NCI-H345 (cell line): ENCODE measurements around the gene CALML4.
"Not testable (repeated sequence)": the region's sequence is repeated elsewhere in the genome, so short reads cannot be mapped to it uniquely, and the experiment has no call there.

Experiments used
- DNase-seq: peaks from one replicate; lab custom pipeline; 2025; lab: John Stamatoyannopoulos, UW

The CALML4 gene, protein sequence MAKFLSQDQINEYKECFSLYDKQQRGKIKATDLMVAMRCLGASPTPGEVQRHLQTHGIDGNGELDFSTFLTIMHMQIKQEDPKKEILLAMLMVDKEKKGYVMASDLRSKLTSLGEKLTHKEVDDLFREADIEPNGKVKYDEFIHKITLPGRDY

DNA sequence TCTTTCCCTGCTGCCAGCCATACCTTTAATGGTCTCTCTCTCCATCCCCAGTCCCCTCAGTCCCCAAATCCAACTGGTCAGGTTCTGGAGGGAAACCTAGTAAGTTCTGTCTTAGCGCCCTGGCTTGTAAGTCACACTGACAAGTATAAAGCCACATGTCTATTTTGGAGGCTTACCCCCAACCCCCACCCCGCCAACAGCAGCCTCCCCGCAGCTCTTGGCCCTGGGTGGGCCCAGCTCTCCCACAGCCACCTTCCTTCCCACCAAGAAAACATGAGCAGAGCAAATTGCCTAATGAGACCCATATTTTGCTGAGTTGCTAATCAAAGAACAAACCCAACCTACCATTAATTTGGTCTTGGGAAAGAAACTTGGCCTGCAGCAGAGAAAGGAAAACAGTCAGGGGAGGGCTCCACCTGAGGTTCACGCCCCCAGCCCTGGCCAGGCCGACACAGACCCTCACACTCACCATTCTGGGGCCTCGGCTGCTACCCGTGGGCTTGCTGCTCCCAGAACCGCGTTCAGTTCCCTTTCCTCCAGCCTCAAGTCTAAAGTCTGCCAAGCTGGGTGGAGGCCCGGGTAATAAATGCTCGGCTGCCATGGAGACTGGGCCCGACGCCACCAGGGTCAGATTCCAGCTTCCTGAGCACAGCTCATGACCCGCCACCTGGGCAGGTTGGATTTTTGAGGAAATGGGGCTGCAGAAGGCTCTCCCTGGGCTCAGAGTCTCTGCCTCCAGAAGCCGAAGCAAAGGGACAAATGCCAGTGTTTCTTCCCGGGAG lies at the start of gene CALML4:
Gene CALML4 (minus strand): TSS at position 557 of the 782 bp plus-strand sequence. CDS start 85 bp downstream, at position 472.
- no peak for DNase-seq

DNA sequence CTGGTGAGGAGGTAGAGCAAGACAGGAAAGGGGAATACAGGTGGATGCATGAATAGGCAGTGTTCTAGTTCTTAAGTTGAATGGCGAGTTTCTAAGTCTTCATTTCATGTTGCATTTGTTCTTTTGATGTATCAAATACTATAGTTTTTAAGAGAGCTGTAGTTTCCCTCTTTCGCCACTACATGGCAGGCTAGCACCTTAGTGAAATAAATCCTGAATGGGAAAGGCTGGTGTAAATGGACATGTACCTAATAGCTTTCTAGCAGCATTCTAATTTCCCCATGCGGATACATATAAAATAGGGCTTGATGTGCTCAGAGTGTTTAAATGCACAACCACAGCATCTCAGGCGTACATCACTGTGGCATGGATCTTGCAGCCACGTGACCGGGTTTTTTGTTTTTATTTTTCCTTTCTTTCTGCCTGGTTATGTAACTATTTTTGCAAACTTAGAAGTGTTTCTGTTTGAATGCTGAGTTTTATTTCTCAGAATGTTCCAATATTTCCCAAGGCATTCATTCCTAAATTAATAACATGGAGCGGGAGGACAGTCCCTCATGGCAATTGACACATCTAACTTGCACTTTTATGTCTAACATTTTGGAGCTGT lies 47.9 kb upstream of the CALML4 start:
- peak; percentile 47 for DNase-seq

DNA sequence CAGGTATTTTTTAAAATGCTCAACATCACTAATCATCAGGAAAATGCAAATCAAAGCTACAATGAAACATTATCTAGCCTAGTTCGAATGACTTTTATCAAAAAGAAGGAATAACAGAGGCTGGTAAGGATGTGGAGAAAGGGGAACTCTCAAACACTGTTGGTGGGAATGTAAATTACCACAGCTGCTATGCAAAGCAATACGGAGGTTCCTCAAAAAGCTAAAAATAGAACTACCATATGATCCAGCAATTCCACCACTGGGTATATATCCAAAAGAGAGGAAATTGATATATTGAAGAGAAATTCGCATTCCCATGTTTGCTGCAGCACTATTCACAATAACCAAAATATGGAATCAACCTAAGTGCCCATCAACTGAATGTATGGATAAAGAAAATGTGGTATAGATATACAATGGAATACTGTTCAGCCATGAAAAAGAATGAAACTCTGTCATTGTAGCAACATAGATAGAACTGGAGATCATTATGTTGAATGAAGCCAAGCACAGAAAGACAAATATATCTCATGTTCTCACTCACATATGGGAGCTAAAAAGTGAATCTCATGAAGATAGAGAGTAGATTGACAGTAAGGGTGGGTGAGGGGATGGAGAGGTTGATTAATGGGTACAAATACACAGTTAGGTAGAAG lies 44.1 kb upstream of the CALML4 start:
- DNase-seq = no peak

DNA sequence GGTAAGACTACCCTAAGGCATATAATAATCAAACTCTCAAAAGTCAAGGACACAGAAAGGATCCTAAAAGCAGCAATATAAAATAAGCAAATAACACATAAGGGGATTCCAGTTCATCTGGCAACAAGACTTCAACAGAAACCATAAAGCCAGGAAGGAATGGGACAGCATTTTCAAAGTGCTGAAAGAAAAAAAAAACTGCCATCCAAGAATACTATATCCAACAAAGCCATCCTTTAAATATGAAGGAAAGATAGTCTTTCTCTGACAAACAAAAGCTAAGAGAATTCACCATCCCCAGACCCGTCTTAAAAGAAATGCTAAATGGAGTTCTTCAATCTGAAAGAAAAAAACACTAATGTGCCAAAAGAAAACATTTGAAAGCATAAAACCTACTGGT lies 39.1 kb upstream of the CALML4 start:
- DNase-seq = no peak

DNA sequence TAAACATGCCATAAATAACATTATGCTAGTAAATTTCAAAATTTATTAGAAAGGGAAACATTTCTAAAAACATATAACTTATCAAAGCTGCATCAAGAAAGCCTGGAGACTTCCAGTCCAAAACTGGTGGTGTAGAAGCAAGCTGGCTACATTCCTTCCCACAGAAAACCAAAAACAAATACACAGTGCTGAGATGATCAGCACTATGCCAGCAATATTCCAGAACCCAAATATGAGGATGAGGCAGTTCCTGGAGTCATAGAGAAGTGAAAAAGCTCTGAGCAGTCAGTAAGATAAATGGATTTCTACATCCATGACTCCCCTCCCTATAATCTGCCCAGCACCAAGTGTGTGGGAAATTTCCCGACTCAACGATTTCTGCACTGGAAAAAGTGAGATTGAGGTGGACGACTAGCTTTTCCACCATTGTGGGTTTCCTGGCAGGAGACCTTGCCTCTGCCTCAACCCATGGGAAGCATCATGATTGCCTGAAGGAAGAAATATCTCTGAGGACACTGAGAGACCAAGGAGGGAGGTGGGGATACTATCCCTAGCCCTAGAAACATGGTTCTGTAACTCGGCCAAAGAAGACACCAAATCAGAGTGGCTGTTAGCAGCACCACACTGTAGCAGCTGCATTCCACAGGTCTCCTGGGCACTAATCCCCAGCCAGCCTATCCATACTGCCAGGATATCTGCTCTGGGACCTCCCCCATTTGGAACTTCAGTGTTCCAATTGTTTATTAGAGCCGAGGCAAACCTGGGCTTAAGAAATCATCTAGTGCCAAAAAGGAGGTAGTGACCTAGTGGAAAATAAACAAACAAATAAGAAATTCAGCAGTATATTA lies 36.2 kb upstream of the CALML4 start:
- no peak for DNase-seq

DNA sequence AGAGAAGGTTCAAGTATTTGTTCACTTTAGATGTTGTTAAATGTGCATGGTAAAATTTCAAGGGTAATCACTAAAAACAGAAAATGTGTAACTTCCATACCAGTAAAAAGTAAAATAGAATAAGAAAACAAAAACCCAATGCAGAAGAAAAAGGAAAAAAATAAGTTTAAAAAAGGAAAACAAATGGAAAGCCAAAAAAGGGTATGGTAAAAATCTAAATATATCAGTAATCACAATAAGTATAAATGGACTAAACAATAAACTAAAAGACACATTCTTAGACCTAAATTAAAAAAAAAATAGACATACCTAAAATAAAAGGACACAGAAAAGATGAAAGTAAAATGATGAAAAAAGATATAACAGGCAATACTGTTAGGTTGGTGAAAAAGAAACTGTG lies 33.9 kb upstream of the CALML4 start:
- no peak for DNase-seq

DNA sequence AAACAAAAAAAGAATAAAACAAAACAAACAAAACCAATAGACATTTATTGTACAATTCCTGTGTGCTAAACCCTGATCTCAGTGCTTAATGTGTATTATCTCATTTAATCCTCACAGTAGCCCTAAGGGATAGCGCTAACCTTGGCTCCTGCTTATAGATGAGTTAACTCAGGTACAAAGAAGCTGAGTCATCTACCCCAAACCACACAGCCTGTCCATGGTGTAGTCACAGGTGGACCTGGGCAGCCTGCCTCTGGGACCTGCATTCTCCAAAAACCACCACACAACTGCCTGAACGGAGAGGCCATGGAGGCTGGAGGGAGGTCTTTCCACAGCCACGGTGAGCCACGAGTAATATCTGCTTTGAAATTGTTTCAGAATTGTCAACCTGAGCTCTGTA lies 29.9 kb upstream of the CALML4 start:
- no peak for DNase-seq

DNA sequence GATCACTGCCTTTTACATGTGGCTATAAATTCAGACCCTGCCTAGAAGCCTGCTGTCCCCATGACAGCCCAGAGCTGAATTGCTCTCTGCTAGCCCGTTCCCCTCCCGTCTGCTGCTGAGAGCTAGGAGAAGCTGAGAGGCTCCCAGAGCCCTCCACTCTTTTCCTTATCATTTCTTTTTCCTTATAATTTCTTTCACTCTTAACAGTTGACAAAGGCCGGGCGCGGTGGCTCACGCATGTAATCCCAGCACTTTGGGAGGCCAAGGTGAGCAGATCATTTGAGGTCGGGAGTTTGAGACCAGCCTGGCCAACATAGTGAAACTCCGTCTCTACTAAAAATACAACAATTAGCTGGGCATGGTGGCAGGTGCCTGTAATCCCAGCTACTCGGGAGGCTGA lies 29.4 kb upstream of the CALML4 start:
- not testable (repeated sequence) for DNase-seq

DNA sequence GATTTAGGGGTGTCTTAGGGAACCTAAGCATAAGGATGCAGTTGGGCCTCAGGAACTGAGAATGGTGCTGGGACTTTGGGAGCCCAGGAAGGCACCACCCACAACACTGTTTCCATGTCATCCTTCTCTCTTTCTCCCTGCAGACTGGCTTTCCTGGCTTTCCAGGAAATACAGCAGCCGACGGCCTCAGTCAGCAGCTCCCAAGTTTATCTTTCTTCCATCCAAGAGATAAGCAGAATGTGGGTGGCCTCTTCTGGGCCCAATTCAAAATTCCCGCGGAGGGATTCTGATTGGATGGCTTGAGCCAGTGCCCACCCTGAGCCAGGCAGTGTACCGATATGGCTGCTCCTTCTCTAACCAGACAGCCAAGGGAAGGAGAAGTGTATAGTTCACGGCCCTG lies 28.9 kb upstream of the CALML4 start:
- DNase-seq = no peak

DNA sequence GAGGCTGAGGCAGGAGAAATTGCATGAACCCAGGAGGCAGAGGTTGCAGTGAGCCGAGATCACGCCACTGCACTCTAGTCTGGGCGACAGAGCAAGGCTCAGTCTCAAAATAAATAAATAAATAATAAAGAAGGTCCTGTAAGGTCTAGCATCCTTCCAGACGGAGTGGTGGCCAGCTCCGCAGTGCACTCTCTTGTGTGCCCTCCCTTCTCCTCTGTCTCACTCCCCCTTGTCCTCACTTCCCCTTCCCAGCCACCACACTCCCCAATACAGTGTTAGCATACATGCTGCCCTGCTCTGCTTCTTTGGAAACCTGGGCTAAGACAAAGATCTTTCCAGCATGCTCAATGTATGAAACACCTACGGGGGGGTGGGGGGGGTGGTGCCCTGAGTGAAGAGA lies 27.8 kb upstream of the CALML4 start:
- no peak for DNase-seq

DNA sequence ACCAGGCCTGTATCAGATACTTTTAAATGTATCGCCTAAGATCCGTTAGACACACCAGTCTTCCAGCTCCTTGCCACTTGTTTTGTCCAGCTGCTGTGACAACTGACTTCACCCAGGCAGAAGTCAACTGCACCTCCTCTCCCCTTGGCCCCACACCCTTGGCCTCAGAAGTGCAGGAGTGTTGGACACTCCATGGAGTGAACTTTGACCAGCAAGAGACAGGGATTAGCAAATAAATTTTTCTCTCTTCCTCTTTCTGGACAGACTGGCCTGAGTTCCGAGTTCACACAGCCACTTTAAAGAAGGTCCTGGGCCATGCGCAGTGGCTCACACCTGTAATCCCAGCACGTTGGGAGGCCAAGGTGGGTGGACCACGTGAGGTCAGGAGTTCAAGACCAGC lies 27.3 kb upstream of the CALML4 start:
- DNase-seq = no peak

DNA sequence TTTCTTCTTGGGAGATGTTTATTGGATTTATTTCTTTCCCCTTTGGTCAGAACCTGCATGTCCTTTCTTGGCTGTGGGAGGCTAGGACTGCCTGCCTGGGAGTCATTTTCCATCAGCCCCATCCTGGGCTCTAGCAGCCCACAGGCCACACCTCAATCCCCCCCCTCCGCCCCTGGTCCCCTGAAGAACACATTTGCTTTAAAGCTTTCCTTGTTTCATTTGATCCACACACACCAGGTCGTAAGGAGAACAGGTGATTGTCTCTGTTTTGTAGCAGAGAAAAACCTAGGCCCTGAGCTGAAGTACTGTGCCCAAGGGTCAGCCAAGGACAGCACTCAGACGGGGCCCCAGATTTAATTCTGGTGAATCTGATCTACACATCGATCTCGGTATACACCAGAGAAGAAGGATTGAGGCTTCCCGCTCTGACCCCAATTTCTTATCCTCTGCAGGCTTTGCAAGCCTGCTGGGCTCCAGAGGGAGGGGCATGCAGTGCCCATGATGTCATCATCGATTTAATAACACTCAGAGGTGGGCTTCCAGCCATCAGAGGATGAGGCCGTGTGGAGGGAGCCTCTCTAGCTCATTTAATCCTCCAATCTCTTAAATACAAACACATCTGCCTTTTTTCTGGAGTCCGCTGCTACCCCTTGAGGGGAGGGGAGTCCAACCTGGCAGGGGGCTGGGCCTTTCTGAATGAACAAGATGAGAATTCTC lies 26.1 kb upstream of the CALML4 start:
- DNase-seq = no peak

DNA sequence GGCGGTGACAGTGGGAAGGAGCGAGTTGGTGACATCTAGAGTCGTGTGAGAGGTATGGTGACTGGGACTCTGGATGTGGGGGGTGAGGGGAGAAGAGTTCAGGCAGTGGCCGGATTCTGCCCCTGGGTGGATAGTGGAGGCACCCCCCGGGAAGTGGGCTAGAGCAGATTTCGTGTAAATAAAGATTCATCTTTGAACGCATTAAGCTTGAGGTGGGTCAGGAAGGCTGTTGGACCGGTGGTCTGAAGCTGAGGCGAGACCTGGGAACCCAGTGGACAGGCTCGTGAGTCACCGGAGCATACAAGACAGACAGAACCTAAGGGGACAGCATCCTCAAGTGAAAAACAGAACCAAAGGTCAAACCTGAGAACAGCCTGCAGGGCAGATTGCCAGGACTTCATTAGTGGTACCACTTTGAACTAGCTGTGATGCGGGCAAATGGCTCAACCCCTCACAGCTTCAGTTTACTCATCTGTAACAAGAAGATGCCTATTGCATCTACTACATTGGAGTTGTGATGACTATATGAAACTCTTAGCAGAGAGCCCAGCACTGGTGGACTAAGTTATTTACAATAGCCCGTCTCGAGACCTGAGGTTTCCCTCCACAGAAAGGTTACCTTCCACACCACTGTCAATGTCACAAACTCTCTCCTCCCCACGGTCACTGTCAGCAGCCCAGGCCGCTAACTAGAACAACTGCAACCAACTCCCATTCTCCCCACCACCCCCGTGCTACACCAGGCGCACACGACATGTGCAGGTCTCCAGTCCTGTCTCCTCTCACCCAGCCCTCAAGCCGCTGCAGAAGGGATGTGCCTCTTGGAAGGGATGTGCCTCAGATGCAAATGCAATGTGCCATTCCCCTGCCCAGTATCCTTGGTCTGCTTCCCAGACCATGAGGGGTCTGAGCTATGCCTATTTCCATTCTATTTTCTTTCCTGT lies 25.3 kb upstream of the CALML4 start:
- DNase-seq = no peak

DNA sequence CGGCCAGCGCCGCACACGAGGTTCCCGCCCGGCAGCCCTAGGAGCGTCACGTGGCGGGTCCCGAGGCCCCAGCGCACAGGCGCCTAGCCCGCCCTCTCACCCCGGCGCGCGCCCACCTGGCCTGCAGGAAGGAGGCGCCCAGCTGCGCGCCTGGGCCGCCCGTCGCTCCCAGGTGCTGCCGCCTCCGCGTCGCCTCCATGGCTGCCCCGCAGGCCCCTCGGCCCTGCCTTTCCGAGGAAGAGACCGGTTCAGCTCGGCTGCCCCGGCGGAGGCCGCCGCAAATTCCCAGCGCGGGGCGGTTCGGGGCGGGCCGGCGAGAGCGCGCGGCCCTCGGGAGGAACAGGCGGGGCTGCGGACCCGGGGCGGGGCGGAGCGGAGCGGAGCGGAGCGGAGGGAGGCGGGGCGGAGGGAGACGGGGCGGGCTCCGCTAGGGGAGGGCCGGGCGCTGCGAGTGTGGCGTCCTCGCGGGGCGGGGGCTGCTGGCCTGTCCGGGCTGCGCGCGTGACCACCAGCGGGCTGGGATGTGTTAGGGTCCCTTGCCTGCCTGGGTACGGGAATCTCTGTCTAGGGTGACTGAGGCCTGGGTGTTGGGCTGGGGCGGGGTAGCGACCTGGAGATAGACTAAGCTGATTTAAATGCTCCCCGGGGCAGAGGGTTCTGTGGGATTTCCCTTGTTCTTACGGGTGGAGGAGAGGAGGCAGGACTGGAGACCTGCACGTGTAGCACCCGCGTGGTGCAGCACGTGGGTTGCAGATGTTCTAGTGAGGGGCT lies 24.4 kb upstream of the CALML4 start, which contains the start of gene CLN6:
Gene CLN6 (minus strand): TSS at position 343 of the 771 bp plus-strand sequence. CDS start 144 bp downstream, at position 199.
- peak; percentile 76 for DNase-seq

DNA sequence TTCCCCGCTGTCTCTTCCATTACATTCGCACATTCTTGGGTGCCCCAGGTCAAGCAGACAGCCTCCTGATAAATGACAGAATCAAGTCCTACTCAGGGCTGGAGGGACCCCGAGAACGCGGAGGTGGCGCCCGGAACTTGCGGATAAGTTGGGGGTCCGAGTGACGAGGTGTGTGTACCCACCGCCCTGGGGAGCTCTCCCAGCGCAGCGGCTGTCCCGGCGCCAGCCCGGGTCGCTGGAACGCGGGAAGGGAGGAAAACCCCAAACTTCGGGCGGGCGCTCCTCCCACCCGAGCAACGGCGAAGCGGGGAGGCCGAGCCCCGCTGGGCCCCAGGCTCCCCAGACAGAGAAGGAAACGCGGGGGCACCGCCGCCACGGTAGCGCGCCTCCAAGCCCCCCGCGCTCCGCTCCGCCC lies 23.8 kb upstream of the CALML4 start:
- DNase-seq = no peak

DNA sequence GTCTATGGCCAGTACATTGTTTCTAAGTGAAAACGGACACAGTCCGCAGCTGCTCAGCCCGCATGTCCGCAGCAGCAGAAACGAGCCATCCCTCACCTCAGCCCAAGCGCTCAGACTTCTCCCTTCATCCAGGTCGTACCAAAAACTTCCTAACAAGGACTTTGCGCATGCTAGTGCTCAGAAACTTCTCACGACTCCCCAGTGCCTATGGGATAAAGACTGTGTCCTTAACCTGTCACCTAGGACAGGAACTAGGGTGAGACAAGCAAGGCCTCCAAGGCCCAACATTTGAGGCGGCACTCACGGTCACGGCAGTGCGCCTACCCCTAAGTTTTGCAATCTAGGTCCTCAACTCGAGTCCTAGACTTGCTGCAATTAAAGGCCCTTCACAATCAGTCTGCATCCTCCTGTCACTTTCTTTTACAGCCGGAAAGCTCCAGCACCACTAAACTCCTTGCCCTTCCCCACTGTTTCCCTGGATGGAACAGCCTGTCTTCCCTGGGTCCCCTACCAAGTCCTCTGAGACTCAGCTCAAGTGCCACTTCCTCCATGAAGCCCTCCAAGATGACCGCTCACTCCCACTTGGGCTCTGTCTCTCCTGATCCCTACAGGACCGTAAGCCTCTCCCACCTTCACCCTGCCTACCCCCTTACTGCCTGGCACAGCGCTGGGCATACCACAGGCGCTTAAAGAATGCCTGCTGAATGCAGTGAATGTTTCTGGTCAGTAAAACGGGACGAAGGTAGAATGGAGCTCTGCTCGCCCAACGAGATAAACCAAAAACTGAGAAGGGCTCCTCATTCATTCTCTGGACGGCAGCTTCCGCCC lies 23.2 kb upstream of the CALML4 start:
- no peak for DNase-seq

DNA sequence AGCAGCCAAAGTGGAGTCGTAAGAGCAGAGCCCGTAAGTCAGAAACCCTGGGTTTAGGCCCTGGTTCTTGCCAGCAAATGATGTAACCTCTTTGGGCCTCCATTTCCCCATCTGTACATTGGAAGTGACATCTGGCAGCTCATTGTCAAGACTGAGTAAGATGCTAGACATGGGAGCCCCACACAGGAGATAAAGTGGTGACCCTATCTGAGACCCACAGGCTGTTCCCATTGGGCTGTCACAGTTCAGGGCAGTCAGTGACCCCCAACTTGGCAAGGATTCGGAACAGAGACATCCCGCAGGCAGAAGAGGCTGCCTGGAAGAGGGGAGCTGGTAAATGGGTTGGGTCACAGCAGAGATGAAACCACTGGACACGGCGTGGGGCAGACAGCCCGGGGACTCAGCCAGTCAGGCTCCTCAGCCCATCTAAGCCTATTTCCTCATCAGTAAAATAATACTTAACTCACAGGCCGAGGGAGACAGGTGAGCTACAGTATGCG lies 22.6 kb upstream of the CALML4 start:
- DNase-seq = no peak

DNA sequence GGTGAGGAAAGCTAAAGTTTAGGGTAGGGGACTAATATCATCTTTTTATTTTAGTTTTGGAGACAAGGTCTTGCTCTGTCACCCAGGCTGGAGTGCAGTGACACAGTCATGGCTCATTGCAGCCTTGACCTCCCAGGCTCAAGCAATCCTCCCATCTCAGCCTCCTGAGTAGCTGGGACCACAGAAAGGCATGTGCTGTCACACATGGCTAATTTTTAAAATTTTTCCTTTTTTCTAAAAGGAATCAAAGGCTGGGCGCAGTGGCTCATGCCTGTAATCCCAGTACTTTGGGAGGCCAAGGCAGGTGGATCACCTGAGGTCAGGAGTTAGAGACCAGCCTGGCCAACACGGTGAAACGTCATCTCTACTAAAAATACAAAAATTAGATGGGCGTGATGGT lies 20.3 kb upstream of the CALML4 start:
- DNase-seq = not testable (repeated sequence)
